Measurements from ENCODE around the gene IL11RA. TPM values are rescaled to one million over a fixed set of nuclear protein-coding genes. Genes with fewer than 3 reads are reported as not detected.

The IL11RA gene
- total RNA-seq, 4 donors from 2014 or later, result 3.2 to 153 (median 49.9) TPM

DNA sequence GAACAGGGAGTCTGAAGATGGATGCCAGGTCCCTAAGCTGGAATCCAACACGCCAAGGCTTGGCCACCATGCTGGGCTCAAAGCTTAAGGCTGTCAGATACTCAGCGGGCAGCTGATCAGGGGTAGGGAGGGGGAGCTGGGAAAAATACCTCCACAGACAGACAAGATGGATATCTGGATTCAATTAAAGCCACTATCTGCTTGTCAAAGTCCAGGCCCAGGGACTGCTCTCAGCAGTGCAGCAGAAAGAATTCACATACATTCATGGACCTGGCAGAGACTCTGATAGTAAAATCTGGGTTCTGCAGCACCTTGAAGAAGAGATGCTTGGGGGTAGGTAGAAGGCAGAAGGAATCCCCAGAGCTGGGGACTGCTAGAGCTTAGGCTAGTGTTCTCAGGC lies 36.9 kb upstream of the IL11RA start:
- Histone ChIP-seq H3K4me3 (no peak overlapping the region), H3K27me3 (no peaks in the 10 kb centered on the region), H3K9me3 (no peaks in the 10 kb centered on the region), H3K4me1 (peaks cover 0 to 4% of the 10 kb centered on the region in 2 donors), H3K27ac (no peak overlapping the region), H3K36me3 (no peaks in the 10 kb centered on the region)
- TF ChIP-seq, protein P1, sequence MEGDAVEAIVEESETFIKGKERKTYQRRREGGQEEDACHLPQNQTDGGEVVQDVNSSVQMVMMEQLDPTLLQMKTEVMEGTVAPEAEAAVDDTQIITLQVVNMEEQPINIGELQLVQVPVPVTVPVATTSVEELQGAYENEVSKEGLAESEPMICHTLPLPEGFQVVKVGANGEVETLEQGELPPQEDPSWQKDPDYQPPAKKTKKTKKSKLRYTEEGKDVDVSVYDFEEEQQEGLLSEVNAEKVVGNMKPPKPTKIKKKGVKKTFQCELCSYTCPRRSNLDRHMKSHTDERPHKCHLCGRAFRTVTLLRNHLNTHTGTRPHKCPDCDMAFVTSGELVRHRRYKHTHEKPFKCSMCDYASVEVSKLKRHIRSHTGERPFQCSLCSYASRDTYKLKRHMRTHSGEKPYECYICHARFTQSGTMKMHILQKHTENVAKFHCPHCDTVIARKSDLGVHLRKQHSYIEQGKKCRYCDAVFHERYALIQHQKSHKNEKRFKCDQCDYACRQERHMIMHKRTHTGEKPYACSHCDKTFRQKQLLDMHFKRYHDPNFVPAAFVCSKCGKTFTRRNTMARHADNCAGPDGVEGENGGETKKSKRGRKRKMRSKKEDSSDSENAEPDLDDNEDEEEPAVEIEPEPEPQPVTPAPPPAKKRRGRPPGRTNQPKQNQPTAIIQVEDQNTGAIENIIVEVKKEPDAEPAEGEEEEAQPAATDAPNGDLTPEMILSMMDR (IDR thresholded peaks at IDR 0.05), result no peak
- no peak for TF ChIP-seq POLR2A (IDR thresholded peaks at IDR 0.05)
- no peak for DNase-seq
- intact Hi-C loops (cut with DNase I; ENCODE audit: low total_unique reads), result no loop called here

DNA sequence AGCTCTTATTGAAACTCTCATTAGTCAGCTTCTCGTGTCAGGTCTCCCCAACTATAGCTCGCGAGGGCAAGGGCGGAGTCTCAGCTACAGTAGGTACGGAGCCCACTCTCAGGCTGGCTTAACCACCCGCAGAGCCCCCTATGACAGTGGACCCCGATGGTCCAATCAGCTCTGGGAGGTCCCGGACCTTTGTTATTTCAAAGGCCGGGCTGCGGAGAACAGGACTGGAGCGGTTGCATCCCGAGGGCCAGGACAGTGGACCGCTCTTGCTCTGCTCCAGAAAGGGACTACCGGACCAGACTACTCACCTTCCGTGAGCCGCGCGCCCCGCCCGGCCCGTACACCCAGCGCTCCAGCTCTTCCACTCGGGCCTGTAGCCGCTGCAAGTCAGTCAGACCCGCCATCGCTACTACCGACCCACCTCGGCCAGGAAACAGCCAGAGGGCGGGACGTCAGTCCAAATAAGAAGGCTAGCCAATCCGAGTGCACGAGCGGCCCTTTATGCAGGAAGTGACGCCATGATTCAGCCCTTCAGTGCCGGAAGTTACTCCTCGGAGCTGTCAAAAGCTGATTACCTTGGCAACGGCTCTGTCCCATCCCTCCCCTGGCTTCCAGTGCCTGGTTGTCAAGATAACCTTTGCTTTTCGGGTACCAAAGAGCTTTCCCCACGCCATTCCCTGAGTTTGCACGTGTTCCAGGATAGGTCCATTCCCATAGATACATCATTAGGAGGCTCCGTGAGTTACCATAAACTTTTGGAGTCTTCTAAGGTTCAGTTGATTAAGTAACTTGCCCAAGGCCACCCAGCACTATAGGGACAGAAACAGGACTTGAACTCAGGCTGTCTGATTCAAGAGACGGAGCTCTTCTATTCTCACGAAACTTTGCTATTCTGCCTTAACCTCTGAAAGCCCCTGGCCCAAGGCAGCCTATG lies 31.7 kb upstream of the IL11RA start, which contains the start of gene DCTN3:
Gene DCTN3, minus strand, starts transcription at position 435 of the 934 bp plus-strand sequence. Its CDS starts 31 bp downstream, at position 404.
- Histone ChIP-seq H3K4me3 (peak within 1 kb of the TSS; percentile 73 to 94), H3K36me3 (no peaks in the 10 kb centered on the region), H3K4me1 (peaks cover 4% of the 10 kb centered on the region in 2 donors), H3K27me3 (peaks cover 22 to 32% of the 10 kb centered on the region in 2 donors), H3K9me3 (no peaks in the 10 kb centered on the region), H3K27ac (peak within 1 kb of the TSS; percentile 44 to 54)
- TF ChIP-seq, protein P1 (IDR thresholded peaks at IDR 0.05), result peak in 1 of 4 experiments; percentile 17
- peak in 1 of 2 donors; percentile 35 for TF ChIP-seq POLR2A (IDR thresholded peaks at IDR 0.05)
- peak; percentile 90 to 96 for DNase-seq
- intact Hi-C loops (cut with DNase I; ENCODE audit: low total_unique reads), result no loop called here

DNA sequence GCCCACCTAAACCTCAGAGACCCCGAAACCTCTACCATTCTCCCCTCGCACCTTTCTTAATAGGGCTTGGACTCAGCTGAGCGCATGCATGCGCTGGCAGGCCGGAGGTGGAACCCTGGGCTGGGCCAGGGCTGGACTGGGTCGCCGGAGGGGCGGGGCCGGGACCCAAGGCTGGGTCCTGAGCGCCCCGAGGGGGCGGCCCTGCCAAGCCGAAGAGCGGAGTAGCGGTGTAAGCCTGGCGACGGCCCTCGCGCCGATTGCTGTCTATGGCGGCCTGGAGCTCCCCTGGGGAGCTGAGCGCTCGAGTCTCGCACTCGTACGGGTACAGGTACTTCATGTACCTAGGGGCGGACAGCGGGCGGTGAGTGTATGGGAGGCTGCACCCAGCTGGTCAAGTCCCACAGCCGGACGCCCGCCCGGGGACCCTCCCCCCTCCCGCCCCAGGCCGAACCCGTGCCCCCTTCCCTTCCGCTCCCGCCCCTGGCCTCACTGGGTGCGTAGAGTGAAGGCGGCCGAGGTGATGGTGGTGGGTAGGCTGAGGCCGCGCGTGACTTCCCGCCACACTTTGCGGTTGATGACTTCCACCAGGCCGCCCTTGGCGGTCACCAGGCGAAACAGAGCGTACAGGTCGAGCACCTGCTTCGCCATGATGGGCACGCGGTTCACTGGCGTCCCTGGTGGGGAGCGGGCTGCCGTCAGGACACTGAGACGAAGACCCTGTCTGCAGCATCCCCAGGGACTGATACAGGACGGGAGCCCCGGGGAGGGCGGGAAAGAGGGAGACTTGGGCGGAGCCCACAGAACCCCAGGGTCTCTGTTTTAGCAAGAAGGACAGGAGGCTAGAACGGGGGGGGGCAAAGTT lies 28.4 kb upstream of the IL11RA start:
- no peak overlapping the region for H3K27ac ChIP-seq
- H3K9me3 ChIP-seq, result no peaks in the 10 kb centered on the region
- peaks cover 46 to 63% of the 10 kb centered on the region in 2 donors for H3K27me3 ChIP-seq
- no peak for DNase-seq
- no peaks in the 10 kb centered on the region for H3K36me3 ChIP-seq
- H3K4me1 ChIP-seq, result peaks cover 4 to 5% of the 10 kb centered on the region in 2 donors
- intact Hi-C loops (cut with DNase I; ENCODE audit: low total_unique reads), result no loop called here
- TF ChIP-seq POLR2A (IDR thresholded peaks at IDR 0.05), result no peak
- TF ChIP-seq, protein P1 (IDR thresholded peaks at IDR 0.05), result no peak
- no peak overlapping the region for H3K4me3 ChIP-seq

DNA sequence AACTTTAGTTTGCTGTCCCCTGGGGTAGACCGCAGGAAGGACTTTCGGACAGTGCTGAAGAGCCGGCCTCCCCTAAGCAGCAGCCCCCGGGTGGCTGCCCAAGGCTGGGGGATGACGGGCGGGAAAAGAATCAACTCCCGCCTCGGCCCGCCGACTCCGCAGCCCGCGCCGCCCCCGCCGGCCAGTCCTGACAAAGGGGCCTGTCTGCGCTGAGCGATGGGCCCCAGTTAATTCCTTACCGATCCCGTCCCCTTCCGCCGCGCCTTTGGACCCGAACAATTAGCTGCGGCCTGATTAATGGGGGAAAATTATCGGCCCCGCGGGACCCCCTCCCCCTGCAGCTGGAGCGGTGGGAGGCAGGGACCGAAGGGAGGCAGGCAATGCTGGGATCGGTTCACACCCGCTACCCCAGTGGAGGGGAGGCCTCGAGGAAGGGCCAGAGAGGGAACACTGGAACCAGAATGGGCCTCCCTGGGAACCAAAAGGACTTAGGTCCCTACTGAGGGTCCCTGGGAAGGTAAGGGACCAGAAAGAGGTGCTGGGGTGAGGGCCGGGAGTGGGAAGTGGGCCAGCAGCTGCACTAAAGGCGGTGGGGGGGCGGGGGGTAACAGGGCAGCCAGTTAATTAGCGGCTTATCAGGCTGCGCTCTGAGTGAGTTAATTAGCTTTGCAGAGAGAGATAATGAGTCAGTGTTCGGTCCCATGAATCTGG lies 27.4 kb upstream of the IL11RA start:
- DNase-seq, result no peak
- no peak overlapping the region for H3K4me3 ChIP-seq
- peaks cover under 1 to 7% of the 10 kb centered on the region in 2 donors for H3K4me1 ChIP-seq
- TF ChIP-seq POLR2A (IDR thresholded peaks at IDR 0.05), result no peak
- TF ChIP-seq, protein P1 (IDR thresholded peaks at IDR 0.05), result no peak
- H3K27me3 ChIP-seq, result peaks cover 48 to 69% of the 10 kb centered on the region in 2 donors
- no peaks in the 10 kb centered on the region for H3K9me3 ChIP-seq
- intact Hi-C loops (cut with DNase I; ENCODE audit: low total_unique reads), result no loop called here
- H3K27ac ChIP-seq, result no peak overlapping the region
- no peaks in the 10 kb centered on the region for H3K36me3 ChIP-seq

All from uterus (tissue), 4 donors.